Fibroblast of the aortic adventitia (primary cell): ENCODE measurements around the gene DTX2. TPM values are rescaled to one million over a fixed set of nuclear protein-coding genes. Genes with fewer than 3 reads are reported as not detected.
"Not testable (repeated sequence)": the region's sequence is repeated elsewhere in the genome, so short reads cannot be mapped to it uniquely, and the experiment has no call there.

Experiments
- DNase-seq: peaks from one replicate; pipeline ENCODE4 v3.0.0-alpha.2; 2010; ENCODE audit warnings: low read depth
- H3K4me3 ChIP-seq: 2 replicates; pipeline ENCODE4 v1.5.1; 2011; ENCODE audit warnings: low read depth, mild to moderate bottlenecking, control low read depth, low read length, moderate library complexity
- total RNA-seq: library from RNA; depleted of rRNA; stranded (reverse); fragments of >200 nt; gene quantifications from 2 replicates; pipeline ENCODE4 v1.2.3, GENCODE V29; 2012; ENCODE audit warnings: low replicate concordance
- TF ChIP-seq, protein P1 (sequence below): IDR thresholded peaks from 2 replicates; pipeline ENCODE4 v1.5.1; 2011; ENCODE audit warnings: mild to moderate bottlenecking, low read length, control low read depth, inconsistent platforms; ENCODE audit not compliant: insufficient read depth

Gene DTX2
- total RNA-seq: 3.8 and 6.6 TPM in 2 replicates

DNA sequence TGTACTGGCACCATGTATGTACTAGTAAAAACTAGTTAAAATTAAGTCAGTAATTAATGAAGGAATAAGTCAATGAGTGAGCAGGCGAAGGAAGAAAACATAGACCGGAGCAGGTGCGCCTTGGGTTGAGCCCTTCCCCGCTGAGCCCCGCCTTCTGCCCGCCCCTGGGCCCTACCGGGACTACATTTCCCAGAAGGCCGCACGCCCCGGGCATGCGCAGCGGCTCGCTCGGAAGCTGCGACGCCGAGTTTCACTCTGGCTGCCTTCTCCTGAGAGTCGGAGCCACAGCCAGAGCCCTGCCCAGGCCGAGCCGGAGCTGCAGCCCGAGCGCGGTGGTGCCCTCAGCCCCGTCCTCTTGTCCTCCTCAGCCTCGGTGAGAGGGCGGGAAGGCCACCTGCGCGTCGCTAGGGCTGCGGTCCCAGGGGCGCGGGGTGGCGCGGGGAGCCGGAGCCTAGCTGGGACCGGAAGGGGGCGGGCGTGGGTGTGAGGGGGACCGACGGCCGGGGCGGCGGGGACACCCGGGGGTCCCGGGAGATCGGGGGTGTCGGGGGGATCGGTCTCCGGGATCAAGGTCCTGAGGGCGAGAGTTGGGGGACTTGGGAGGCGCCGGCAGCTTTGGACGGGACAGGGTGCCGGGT lies at the start of gene DTX2:
DTX2 (plus strand) TSS at position 246 of the 638 bp plus-strand sequence. CDS start 18,801 bp downstream, outside the sequence.
- peak within 1 kb of the TSS; percentile 58 for H3K4me3 ChIP-seq
- DNase-seq: not testable (repeated sequence)

DNA sequence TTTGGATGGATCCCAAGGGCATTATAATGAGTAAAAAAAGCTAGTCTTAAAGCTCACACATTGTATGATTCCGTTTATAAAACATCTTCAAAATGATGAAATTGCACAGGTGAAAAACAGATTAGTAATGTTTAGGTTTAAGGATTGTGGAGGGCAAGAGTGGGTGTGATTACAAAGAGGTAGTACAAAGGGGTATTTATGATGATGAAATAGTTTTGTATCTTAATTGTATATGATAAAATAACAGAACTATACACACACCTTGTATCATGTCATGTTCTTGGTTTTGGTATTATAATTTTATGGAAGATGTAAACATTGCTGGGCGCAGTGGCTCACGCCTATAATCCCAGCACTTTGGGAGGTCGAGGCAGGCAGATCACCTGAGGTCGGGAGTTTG lies 49.3 kb upstream of the DTX2 start:
- TF ChIP-seq, protein P1, sequence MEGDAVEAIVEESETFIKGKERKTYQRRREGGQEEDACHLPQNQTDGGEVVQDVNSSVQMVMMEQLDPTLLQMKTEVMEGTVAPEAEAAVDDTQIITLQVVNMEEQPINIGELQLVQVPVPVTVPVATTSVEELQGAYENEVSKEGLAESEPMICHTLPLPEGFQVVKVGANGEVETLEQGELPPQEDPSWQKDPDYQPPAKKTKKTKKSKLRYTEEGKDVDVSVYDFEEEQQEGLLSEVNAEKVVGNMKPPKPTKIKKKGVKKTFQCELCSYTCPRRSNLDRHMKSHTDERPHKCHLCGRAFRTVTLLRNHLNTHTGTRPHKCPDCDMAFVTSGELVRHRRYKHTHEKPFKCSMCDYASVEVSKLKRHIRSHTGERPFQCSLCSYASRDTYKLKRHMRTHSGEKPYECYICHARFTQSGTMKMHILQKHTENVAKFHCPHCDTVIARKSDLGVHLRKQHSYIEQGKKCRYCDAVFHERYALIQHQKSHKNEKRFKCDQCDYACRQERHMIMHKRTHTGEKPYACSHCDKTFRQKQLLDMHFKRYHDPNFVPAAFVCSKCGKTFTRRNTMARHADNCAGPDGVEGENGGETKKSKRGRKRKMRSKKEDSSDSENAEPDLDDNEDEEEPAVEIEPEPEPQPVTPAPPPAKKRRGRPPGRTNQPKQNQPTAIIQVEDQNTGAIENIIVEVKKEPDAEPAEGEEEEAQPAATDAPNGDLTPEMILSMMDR: no peak
- DNase-seq: no peak
- H3K4me3 ChIP-seq: no peak overlapping the region

DNA sequence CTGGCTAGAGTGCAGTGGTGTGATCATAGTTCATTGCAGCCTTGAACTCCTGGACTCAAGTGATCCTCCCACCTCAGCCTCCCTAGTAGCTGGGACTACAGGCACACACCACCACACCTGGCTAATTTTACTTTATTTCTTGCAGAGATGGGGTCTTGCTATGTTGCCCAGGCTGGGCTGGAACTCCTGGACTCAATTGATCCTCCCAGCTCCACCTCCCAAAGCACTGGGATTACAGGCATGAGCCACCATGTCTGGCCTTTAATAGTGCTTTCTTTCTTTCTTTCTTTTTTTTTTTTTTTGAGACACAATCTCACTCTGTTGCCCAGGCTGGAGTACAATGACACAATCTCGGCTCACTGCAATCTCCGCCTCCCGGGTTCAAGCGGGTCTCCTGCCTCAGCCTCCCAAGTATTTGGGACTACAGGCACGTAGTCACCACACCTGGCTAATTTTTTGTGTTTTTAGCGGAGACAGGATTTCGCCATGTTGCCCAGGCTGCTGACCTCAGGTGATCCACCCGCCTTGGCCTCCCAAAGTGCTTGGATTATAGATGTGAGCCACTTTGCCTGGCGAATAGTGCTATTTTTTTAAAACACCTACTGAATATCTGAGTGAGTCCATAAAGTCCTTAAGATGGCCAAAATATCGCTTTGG lies 43.7 kb upstream of the DTX2 start:
- DNase-seq: not testable (repeated sequence)

DNA sequence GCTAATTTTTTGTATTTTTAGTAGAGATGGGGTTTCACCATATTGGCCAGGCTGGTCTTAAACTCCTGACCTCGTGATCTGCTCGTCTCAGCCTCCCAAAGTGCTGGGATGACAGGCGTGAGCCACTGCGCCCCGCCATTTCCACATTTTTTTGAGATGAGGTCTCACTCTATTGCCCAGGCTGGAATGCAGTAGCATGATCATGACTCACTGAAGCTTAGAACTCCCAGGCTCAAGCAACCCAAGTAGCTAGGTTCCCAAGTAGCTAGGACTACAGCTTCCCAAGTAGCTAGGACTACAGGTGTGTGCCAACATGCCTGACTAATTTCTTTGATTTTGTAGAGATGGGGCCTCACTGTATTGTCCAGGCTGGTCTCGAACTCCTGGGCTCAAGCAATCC lies 40.4 kb upstream of the DTX2 start:
- peak; percentile 92 for DNase-seq

More for the DNA sequence above, 43.7 kb upstream of the DTX2 start:
- not testable (repeated sequence) for H3K4me3 ChIP-seq

DNA sequence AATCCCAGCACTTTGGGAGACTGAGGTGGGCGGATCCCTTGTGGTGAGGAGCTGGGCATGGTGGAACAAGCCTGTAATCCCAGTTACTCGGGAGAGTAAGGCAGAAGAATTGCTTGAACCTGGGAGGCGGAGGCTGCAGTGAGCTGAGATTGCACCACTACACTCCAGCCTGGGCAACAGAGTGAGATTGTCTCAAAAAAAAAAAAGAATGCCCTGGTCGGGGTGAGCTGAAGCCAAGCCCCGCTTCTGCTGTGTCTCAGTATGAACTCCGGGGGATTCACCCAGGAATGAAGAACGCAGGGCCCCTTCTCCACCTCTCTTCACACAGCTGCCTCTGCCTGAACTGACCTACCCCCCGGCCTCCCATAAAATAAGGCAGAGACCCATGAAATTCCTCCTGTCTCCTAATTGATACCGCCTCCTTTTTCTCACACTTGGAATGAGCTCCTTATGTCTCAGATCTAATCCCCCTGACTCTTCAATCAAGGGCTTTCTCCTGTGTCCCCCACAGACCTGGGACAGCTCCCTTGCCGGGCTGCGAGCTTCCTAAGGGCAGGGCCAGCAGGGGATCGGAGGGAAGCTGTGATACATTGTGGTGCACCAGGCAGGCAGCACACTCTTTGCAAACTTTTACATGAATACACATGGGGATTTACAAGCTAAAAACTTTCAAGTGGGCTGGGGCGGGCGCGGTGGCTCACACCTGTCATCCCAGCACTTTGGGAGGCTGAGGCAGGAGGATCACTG lies 37.7 kb upstream of the DTX2 start:
- TF ChIP-seq, protein P1: no peak
- DNase-seq: no peak
- H3K4me3 ChIP-seq: no peak overlapping the region

More for the DNA sequence above, 40.4 kb upstream of the DTX2 start:
- H3K4me3 ChIP-seq: not testable (repeated sequence)

DNA sequence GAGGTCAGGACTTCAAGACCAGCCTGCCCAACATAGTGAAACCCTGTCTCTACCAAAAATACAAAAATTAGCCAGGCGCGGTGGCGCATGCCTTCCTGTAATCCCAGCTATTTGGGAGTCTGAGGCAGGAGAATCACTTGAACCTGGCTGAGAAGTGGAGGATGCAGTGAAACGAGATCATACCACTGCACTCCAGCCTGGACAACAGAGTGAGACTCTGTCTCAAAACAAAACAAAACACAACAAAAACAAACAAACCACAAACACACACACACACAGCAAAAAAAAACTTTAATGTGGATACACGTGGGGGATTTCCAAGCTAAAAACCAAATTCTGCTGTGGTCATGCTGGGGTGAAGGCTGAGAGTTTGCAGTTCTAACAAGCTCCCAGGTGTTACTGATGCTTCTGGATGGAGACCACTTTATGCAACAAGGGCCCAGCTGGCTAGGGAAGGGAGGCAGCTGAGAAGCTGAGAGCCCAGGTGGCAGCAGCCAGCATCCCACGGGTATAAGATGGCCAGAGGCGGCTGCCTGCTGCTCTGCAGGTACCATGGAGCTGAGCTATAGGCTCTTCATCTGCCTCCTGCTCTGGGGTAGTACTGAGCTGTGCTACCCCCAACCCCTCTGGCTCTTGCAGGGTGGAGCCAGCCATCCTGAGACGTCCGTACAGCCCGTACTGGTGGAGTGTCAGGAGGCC lies 36.9 kb upstream of the DTX2 start, which contains the start of gene ZP3:
ZP3 (plus strand) TSS at position 538 of the 699 bp plus-strand sequence; CDS start at position 553, 15 bp downstream.
- TF ChIP-seq, protein P1: no peak
- DNase-seq: no peak
- H3K4me3 ChIP-seq: no peak within 1 kb of the TSS

DNA sequence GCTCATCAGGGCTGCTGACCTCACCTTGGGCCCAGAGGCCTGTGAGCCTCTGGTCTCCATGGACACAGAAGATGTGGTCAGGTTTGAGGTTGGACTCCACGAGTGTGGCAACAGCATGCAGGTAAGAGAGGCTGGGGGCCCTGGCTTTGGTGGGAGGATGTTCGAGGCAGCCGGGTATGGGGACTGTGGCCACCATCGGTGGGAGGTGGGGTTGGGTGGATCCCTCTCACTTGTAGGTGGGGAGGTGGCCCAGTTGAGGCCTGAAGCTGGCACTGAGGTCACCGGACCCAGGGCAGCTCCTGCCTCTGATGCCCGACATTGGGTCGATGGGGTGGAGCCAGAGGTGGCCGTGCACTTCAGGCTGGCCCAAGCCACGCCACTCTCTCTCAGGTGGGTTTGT lies 36.4 kb upstream of the DTX2 start:
- DNase-seq: no peak
- H3K4me3 ChIP-seq: no peak overlapping the region
- TF ChIP-seq, protein P1: no peak

DNA sequence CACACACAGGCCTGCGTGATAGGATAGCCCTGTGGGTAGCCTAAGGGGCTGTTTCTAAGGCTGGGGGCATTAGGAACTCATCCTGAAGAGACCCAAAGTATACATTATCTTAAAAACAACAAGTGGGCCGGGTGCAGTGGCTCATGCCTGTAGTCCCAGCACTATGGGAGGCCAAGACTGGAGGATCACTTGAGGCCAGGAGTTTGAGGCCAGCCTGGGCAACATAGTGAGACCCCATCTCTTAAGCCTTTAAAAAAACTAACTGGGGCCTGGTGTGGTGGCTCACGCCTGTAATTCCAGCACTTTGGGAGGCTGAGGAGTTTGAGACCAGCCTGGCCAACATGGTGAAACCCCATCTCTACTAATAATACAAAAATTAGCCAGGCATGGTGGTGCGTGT lies 36.0 kb upstream of the DTX2 start:
- not testable (repeated sequence) for H3K4me3 ChIP-seq

More for the DNA sequence above, 36.0 kb upstream of the DTX2 start:
- DNase-seq: not testable (repeated sequence)
